K562 (cell line): ENCODE data around the gene RFC5. TPM values are rescaled to one million over a fixed set of nuclear protein-coding genes. Genes with fewer than 3 reads are reported as not detected.

Experiments
- ATAC-seq: fragments of 200-7000 bp; cut with Tn5 transposase; 3 replicates; pipeline ENCODE4 v1.9.1; 2020; ENCODE audit warnings: moderate library complexity
- BruUV-seq: library from RNA; stranded (reverse); fragments of 400-500 nt; replicated peaks from 2 replicates; lab custom pipeline; 2021; lab: Mats Ljungman, UMichigan
- CTCF ChIA-PET: fragments of 300-600 bp; formaldehyde crosslinking; extraction: SDS; loops from one replicate; lab custom pipeline; 2021; ENCODE audit warnings: low intra/inter-chr PET ratio; lab: Yijun Ruan, JAX
- POLR2A ChIA-PET: fragments of 300-600, 350-650 bp; sonication (Branson Sonifier 250); formaldehyde crosslinking; extraction: SDS; loops from one replicate; lab custom pipeline; 2021; ENCODE audit warnings: antibody characterized with exemption, inconsistent platforms; lab: Yijun Ruan, JAX
- DNase-seq, 4 experiments: peaks; one replicate each; pipeline versions ENCODE4 v3.0.0 to v3.0.0-alpha.2; 2011 to 2018; ENCODE audit warnings: low spot score in 3 of 4, mixed read lengths in 3 of 4; ENCODE audit errors: extremely low read depth in 1 of 4
- FAIRE-seq: peaks from 2 replicates; lab custom pipeline; 2011; peaks lifted over from hg19 to GRCh38; lab: Jason Lieb, UNC
- H2AFZ ChIP-seq: 2 replicates; pipeline ENCODE4 v1.6.0; 2011; ENCODE audit warnings: low read depth, low read length, control low read depth, inconsistent platforms
- H3K27ac ChIP-seq: fragments of 200-600 bp; 3 replicates; pipeline ENCODE4 v1.8.0; 2011; ENCODE audit warnings: low read depth, mild to moderate bottlenecking, control low read depth, inconsistent platforms, low read length, moderate library complexity, mixed read lengths; ENCODE audit errors: extremely low read depth
- H3K27me3 ChIP-seq, 2 experiments: fragments of 300-600 bp in 1 of 2; 2 replicates in 1 of 2; 3 replicates in 1 of 2; pipeline versions ENCODE4 v1.6.0 to v1.8.0; 2011; ENCODE audit warnings: inconsistent platforms in 2 of 2, low read length in 2 of 2, mild to moderate bottlenecking in 1 of 2, mixed read lengths in 1 of 2, moderate library complexity in 1 of 2; ENCODE audit not compliant: control insufficient read depth in 2 of 2, insufficient read depth in 2 of 2
- H3K36me3 ChIP-seq: fragments of 300-600 bp; 3 replicates; pipeline ENCODE4 v1.8.0; 2011; ENCODE audit warnings: mild to moderate bottlenecking, low read length, inconsistent platforms; ENCODE audit not compliant: control insufficient read depth, insufficient read depth
- H3K4me1 ChIP-seq, 2 experiments: fragments of 200-600 bp in 1 of 2; replicated peaks in 1 of 2; 2 replicates in 1 of 2; 3 replicates in 1 of 2; pipeline versions ENCODE4 v1.5.1 to v1.8.0; 2011; ENCODE audit warnings: inconsistent platforms in 2 of 2, low read length in 2 of 2, mild to moderate bottlenecking in 1 of 2, mixed read lengths in 1 of 2, moderate library complexity in 1 of 2; ENCODE audit not compliant: control insufficient read depth in 2 of 2, insufficient read depth in 2 of 2
- H3K4me2 ChIP-seq: 2 replicates; pipeline ENCODE4 v1.6.1; 2011; ENCODE audit warnings: low read length, control low read depth, inconsistent platforms, mixed read lengths; ENCODE audit not compliant: insufficient read depth
- H3K4me3 ChIP-seq: fragments of 200-600 bp; sonication (generic), shearing (Covaris generic); 2 replicates; pipeline ENCODE4 v1.5.1; 2016; ENCODE audit warnings: control low read depth, inconsistent platforms
- H3K79me2 ChIP-seq: fragments of 200-600 bp; 3 replicates; pipeline ENCODE4 v1.8.0; 2011; ENCODE audit warnings: low read length, inconsistent platforms; ENCODE audit not compliant: control insufficient read depth, insufficient read depth
- H3K9ac ChIP-seq, 2 experiments: 2 replicates each; pipeline versions ENCODE4 v1.6.0 to v1.6.1; 2011; ENCODE audit warnings: low read depth in 2 of 2, low read length in 2 of 2, control low read depth in 1 of 2, inconsistent platforms in 1 of 2, mild to moderate bottlenecking in 1 of 2, mixed read lengths in 1 of 2; ENCODE audit not compliant: insufficient read depth in 1 of 2
- H3K9me1 ChIP-seq: one replicate; pipeline ENCODE4 v1.6.0; 2011; ENCODE audit warnings: inconsistent platforms, mild to moderate bottlenecking, low read length, moderate library complexity; ENCODE audit not compliant: control insufficient read depth, insufficient read depth
- H3K9me3 ChIP-seq: replicated peaks from 2 replicates; pipeline ENCODE4 v1.5.1; 2011; ENCODE audit warnings: low read depth, low read length, inconsistent platforms; ENCODE audit not compliant: control insufficient read depth, insufficient read depth
- H4K20me1 ChIP-seq: replicated peaks from 2 replicates; pipeline ENCODE4 v1.6.1; 2011; ENCODE audit warnings: low read length, inconsistent platforms, mixed read lengths; ENCODE audit not compliant: control insufficient read depth, insufficient read depth
- ETV1 ChIP-seq: fragments of 450-650 bp; conservative IDR thresholded peaks from 2 replicates; pipeline ENCODE4 v1.6.1; 2016; ENCODE audit warnings: missing genetic modification characterization, control low read depth, low read depth, missing compliant biosample characterization
- WGBS: fragments of 100-300 bp; shearing (Covaris generic); methylation state at CpG from one replicate; pipeline ENCODE4 v1.1.6; 2016; ENCODE audit warnings: low coverage, mixed read lengths; ENCODE audit not compliant: insufficient coverage; ENCODE audit errors: missing lambda C conversion rate; 5-methylcytosine and 5-hydroxymethylcytosine counted together
- in situ Hi-C: fragments of 300-500 bp; cut with MboI; formaldehyde crosslinking; loops from 4 replicates; pipeline ENCODE4 v1.15.0; 2018; ENCODE audit warnings: inconsistent platforms, mixed read lengths
- intact Hi-C: fragments of 100-400 bp; cut with micrococcal nuclease; formaldehyde crosslinking; loops from 2 replicates; pipeline ENCODE4 v1.14.2; 2022
- polyA plus RNA-seq, 8 experiments: library from polyadenylated mRNA; depleted of rRNA in 4 of 8; stranded (reverse) in 5 of 8; unstranded in 3 of 8; fragments of >200 nt; fragmentation: Nextera tagmentation in 2 of 8; fragmentation: Illumina TruSeq in 1 of 8; extraction: Ambion mirVana in 2 of 8; extraction: Trizol in 1 of 8; gene quantifications; 2 replicates each; pipeline versions ENCODE4 v1.2.1 to v1.2.3, GENCODE V29; 2011 to 2014; ENCODE audit warnings: inconsistent platforms in 1 of 8, missing spikeins in 1 of 8
- total RNA-seq, 7 experiments: library from RNA; depleted of rRNA in 6 of 7; stranded (reverse); fragments of >200 nt in 6 of 7; fragmentation: Illumina TruSeq in 2 of 7; extraction: Trizol in 2 of 7; gene quantifications; 2 replicates each; pipeline versions ENCODE4 v1.2.1 to v1.2.3, GENCODE V29; 2011 to 2021; ENCODE audit warnings: low replicate concordance in 1 of 7
- TF ChIP-seq, protein P1 (sequence below), 2 experiments: fragments of 450-650 bp in 1 of 2; sonication (generic) in 1 of 2; formaldehyde crosslinking in 1 of 2; IDR thresholded peaks; 2 replicates each; pipeline versions ENCODE4 v1.7.1 to v1.9.0; 2016 to 2022; ENCODE audit warnings: inconsistent platforms in 1 of 2, mild to moderate bottlenecking in 1 of 2, missing genetic modification reagents in 1 of 2

Gene RFC5
- total and polyA plus RNA-seq, 9 of the 15 experiments (the other 6 are each of a cell fraction or from before 2014, with no cell fraction given), result 61.8 to 189 (median 92.9) TPM

DNA sequence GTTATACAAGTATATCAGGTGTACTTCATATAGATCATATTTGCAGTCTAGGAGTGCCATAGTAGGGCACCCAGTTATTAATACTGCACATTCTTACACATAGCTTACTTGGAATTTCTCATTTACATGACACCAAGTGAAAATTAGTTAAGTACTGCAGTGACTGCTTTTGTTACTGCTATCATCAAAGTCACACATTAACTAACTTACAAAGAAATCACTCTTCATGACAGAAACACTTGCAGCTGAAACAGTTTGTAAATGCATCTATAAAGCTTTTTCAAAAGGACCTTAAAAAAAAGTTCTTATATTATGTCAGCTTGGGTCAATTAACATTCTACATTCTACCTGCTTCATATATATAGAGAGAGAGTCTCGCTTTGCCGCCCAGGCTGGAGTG, 17.8 kb upstream of the RFC5 start:
- ChIA-PET CTCF (no interaction called here), POLR2A (interaction anchor here (0.6 to 1.6 kb wide), 2 partner anchors 18 to 593 kb away, joined by 3 read pairs; no protein-coding TSS in a partner anchor)
- no peak overlapping the region for H3K9ac ChIP-seq
- intact Hi-C loops (no loop called here), in situ Hi-C loops (no loop called here)
- ATAC-seq (no peak), DNase-seq (no peak), FAIRE-seq (no peak)
- no peaks in the 10 kb centered on the region for H3K79me2 ChIP-seq
- no peak overlapping the region for H3K27ac ChIP-seq
- BruUV-seq, result no TSS peak
- WGBS, result 9% methylated on average over 2 of the region's 2 CpGs
- H2AFZ ChIP-seq, result no peak overlapping the region
- no peak overlapping the region for H3K4me3 ChIP-seq
- H3K9me3 ChIP-seq, result 0 out of 2 replicates have a peak, but pooled peaks cover 1% of the 10 kb centered on the region
- H3K27me3 ChIP-seq, result 0 out of 5 replicates have a peak, but pooled peaks cover 0 to 2% of the 10 kb centered on the region in 2 experiments
- H3K4me2 ChIP-seq, result no peak overlapping the region
- no peaks in the 10 kb centered on the region for H3K9me1 ChIP-seq
- no peaks in the 10 kb centered on the region for H3K36me3 ChIP-seq
- TF ChIP-seq, protein P1, sequence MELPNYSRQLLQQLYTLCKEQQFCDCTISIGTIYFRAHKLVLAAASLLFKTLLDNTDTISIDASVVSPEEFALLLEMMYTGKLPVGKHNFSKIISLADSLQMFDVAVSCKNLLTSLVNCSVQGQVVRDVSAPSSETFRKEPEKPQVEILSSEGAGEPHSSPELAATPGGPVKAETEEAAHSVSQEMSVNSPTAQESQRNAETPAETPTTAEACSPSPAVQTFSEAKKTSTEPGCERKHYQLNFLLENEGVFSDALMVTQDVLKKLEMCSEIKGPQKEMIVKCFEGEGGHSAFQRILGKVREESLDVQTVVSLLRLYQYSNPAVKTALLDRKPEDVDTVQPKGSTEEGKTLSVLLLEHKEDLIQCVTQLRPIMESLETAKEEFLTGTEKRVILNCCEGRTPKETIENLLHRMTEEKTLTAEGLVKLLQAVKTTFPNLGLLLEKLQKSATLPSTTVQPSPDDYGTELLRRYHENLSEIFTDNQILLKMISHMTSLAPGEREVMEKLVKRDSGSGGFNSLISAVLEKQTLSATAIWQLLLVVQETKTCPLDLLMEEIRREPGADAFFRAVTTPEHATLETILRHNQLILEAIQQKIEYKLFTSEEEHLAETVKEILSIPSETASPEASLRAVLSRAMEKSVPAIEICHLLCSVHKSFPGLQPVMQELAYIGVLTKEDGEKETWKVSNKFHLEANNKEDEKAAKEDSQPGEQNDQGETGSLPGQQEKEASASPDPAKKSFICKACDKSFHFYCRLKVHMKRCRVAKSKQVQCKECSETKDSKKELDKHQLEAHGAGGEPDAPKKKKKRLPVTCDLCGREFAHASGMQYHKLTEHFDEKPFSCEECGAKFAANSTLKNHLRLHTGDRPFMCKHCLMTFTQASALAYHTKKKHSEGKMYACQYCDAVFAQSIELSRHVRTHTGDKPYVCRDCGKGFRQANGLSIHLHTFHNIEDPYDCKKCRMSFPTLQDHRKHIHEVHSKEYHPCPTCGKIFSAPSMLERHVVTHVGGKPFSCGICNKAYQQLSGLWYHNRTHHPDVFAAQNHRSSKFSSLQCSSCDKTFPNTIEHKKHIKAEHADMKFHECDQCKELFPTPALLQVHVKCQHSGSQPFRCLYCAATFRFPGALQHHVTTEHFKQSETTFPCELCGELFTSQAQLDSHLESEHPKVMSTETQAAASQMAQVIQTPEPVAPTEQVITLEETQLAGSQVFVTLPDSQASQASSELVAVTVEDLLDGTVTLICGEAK (IDR thresholded peaks at IDR 0.05), result 0 out of 2 replicates have a peak, but pooled peaks have one; percentile 17
- TF ChIP-seq, protein P1 (CRISPR knock-in tag; IDR thresholded peaks at IDR 0.05), result no peak
- TF ChIP-seq ETV1 (tag), result no peak
- H4K20me1 ChIP-seq, result no peaks in the 10 kb centered on the region
- no peaks in the 10 kb centered on the region; a peak in 1 of 5 replicates for H3K4me1 ChIP-seq
